H1 (cell line): ENCODE data around the gene RIOK3.

ENCODE experiments used
- BRCA1 ChIP-seq: IDR thresholded peaks from 2 replicates; pipeline ENCODE4 v1.6.1; 2012; ENCODE audit warnings: low read depth, low read length, improper control_type of control experiment
- CEBPB ChIP-seq: IDR thresholded peaks from 2 replicates; pipeline ENCODE4 v1.6.1; 2012; ENCODE audit warnings: low read depth, low read length
- EP300 ChIP-seq, 2 experiments: IDR thresholded peaks; 1 replicate in 1 of 2; 2 replicates in 1 of 2; pipeline ENCODE4 v1.6.1; 2011 to 2012; ENCODE audit warnings: low read depth in 2 of 2, low read length in 2 of 2, mild to moderate bottlenecking in 2 of 2, borderline replicate concordance in 1 of 2, inconsistent platforms in 1 of 2, moderate library complexity in 1 of 2
- GABPA ChIP-seq: IDR thresholded peaks from 2 replicates; pipeline ENCODE4 v1.6.1; 2011; ENCODE audit warnings: mild to moderate bottlenecking, low read length, moderate library complexity, borderline replicate concordance; ENCODE audit not compliant: insufficient read depth
- KDM1A ChIP-seq: fragments of 200-600, 300-600 bp; sonication (generic); IDR thresholded peaks from 2 replicates; pipeline ENCODE4 v1.7.1; 2016; ENCODE audit warnings: mild to moderate bottlenecking, low read length, borderline replicate concordance
- POLR2A ChIP-seq, 2 experiments: IDR thresholded peaks; 1 replicate in 1 of 2; 2 replicates in 1 of 2; pipeline ENCODE4 v1.6.1; 2011; ENCODE audit warnings: low read depth in 2 of 2, low read length in 2 of 2, mild to moderate bottlenecking in 2 of 2; ENCODE audit errors: control extremely low read depth in 1 of 2
- POLR2AphosphoS5 ChIP-seq: IDR thresholded peaks from 2 replicates; pipeline ENCODE4 v1.6.1; 2011; ENCODE audit warnings: low read depth, low read length
- RFX5 ChIP-seq: IDR thresholded peaks from 2 replicates; pipeline ENCODE4 v1.6.1; 2011; ENCODE audit warnings: low read depth, low read length, improper control_type of control experiment, borderline replicate concordance
- TAF1 ChIP-seq: IDR thresholded peaks from 2 replicates; pipeline ENCODE4 v1.6.1; 2011; ENCODE audit warnings: mild to moderate bottlenecking, low read depth, low read length
- TF ChIP-seq, protein P1 (sequence below), 3 experiments: IDR thresholded peaks; 1 replicate in 2 of 3; 2 replicates in 1 of 3; pipeline versions ENCODE4 v1.5.1 to v1.6.1; 2011; ENCODE audit warnings: low read length in 3 of 3, mild to moderate bottlenecking in 3 of 3, inconsistent platforms in 2 of 3, low read depth in 1 of 3, moderate library complexity in 1 of 3; ENCODE audit not compliant: insufficient read depth in 1 of 3; ENCODE audit errors: control extremely low read depth in 1 of 3
- TF ChIP-seq, protein P2 (sequence below): IDR thresholded peaks from 2 replicates; pipeline ENCODE4 v1.6.1; 2011; ENCODE audit warnings: low read length, improper control_type of control experiment
- TF ChIP-seq, protein P3 (sequence below): IDR thresholded peaks from 2 replicates; pipeline ENCODE4 v1.6.1; 2012; ENCODE audit warnings: inconsistent platforms

DNA sequence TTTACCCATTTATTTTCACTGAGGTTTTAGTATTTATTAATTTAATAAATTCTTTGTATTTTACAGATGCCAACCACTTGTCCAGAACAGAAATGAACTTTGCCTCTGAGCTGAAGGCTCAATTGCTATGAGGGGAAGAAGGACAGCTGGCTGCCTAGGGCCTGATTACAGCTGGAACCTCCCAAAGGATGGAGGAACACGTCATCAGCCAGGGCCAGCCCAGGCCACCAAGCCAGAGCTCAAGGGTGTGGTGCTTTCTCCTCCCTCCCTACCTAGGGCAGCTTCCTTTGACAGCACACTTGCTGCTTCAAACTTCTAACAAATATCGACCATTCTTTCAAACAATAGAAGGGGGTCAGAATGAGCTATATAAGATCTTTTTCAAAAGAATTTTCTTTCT is 19.7 kb upstream of the RIOK3 start:
- TF ChIP-seq, protein P1, sequence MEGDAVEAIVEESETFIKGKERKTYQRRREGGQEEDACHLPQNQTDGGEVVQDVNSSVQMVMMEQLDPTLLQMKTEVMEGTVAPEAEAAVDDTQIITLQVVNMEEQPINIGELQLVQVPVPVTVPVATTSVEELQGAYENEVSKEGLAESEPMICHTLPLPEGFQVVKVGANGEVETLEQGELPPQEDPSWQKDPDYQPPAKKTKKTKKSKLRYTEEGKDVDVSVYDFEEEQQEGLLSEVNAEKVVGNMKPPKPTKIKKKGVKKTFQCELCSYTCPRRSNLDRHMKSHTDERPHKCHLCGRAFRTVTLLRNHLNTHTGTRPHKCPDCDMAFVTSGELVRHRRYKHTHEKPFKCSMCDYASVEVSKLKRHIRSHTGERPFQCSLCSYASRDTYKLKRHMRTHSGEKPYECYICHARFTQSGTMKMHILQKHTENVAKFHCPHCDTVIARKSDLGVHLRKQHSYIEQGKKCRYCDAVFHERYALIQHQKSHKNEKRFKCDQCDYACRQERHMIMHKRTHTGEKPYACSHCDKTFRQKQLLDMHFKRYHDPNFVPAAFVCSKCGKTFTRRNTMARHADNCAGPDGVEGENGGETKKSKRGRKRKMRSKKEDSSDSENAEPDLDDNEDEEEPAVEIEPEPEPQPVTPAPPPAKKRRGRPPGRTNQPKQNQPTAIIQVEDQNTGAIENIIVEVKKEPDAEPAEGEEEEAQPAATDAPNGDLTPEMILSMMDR (IDR thresholded peaks at IDR 0.05; ENCODE audit: control extremely low read depth in 1 of 3, insufficient read depth in 1 of 3, low read depth in 1 of 3, low read length in 3 of 3): no peak
- TF ChIP-seq POLR2AphosphoS5 (no peak), RFX5 (no peak), BRCA1 (no peak), POLR2A (IDR thresholded peaks at IDR 0.05; ENCODE audit: control extremely low read depth in 1 of 2, low read depth in 2 of 2, low read length in 2 of 2) (no peak), TAF1 (no peak), GABPA (no peak), EP300 (IDR thresholded peaks at IDR 0.05; ENCODE audit: borderline replicate concordance in 1 of 2, low read depth in 2 of 2, low read length in 2 of 2) (no peak), CEBPB (no peak), KDM1A (no peak)
- TF ChIP-seq, protein P2, sequence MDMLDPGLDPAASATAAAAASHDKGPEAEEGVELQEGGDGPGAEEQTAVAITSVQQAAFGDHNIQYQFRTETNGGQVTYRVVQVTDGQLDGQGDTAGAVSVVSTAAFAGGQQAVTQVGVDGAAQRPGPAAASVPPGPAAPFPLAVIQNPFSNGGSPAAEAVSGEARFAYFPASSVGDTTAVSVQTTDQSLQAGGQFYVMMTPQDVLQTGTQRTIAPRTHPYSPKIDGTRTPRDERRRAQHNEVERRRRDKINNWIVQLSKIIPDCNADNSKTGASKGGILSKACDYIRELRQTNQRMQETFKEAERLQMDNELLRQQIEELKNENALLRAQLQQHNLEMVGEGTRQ: no peak
- TF ChIP-seq, protein P3, sequence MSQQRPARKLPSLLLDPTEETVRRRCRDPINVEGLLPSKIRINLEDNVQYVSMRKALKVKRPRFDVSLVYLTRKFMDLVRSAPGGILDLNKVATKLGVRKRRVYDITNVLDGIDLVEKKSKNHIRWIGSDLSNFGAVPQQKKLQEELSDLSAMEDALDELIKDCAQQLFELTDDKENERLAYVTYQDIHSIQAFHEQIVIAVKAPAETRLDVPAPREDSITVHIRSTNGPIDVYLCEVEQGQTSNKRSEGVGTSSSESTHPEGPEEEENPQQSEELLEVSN: no peak
